CMK (cell line): Measurements from ENCODE around the gene IP6K3.

Source experiments
- DNase-seq: peaks from one replicate; pipeline ENCODE4 v3.0.0-alpha.2; 2010; ENCODE audit warnings: low read depth

Gene IP6K3, protein sequence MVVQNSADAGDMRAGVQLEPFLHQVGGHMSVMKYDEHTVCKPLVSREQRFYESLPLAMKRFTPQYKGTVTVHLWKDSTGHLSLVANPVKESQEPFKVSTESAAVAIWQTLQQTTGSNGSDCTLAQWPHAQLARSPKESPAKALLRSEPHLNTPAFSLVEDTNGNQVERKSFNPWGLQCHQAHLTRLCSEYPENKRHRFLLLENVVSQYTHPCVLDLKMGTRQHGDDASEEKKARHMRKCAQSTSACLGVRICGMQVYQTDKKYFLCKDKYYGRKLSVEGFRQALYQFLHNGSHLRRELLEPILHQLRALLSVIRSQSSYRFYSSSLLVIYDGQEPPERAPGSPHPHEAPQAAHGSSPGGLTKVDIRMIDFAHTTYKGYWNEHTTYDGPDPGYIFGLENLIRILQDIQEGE

DNA sequence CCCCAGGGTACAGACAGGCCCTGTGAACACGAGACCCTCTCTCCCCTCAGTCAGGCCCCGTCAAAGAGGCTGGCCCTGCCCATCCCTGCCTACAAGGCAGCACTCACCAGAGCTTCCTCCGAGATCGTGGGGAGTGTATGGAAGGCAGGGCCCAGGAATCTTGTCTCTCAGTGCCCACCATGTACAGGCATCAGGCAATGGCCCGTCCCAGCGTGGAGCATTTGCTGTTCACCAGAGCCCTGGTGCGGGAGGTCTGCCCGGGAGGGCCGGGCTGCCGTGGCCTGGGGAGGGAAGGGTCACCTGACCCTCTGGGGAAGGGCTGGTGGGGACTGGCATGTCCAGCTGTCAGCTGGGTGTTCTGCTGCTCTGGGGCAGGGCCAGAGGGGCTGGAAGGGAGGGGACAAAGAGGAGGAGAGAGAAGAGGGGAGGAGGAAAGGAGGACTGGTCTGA is at the start of gene IP6K3:
Gene IP6K3 (minus strand): TSS at position 255 of the 450 bp plus-strand sequence. CDS start 11,429 bp downstream, outside the sequence.
- no peak for DNase-seq

DNA sequence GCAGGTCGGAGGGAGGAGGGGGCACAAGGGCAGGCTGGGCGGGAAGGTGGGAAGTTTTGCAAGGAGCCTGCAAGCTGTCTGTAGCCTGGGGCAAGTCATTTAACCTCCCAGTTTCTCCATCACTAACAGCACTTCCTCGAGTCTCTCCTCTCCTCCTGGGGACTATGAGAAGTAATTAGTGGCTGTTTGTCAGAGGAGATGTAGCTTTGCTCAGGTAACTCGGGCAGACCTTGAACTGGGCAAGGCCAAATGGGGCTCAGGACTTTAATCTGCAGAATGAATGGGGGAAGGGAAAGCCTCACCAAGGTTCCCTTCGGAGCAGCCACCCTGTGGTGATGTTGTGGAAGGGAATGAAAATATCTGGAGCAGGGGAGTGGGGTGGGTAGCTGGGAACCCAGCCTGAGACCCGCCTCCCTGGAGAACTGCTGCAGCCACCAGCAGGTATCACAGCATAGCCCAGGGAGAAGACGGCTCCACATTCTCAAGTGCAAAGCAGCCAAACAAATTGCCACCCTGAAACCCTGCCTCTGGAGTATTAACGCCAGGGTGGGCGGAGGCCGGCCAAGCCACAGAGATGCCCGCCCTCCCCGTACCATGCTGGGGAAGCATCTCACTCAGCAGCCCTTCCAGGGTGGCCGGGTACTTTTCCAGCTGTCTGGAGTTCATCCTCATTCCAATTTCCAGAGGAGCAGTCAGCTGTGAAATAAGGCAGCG is 48.4 kb upstream of the IP6K3 start:
- no peak for DNase-seq

DNA sequence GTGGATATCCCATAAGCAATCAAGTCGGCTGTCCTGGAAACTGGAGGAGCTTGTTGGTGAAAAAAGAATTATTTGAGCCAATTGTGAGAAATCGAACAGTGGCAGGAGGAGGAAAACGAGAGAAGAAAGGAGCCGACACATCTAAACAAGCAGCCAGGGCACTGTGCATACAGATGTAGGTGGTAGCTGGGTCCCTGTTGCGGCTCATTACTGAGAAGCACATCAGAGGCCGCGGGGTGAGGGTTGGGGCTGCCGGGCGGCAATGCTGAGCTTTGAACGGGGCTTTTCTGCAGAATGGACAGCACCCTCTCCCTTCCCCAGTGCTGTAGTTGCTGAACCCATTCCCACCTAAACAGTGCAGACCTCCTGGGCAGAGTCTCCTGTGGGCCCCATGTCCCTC is 46.3 kb upstream of the IP6K3 start:
- no peak for DNase-seq

DNA sequence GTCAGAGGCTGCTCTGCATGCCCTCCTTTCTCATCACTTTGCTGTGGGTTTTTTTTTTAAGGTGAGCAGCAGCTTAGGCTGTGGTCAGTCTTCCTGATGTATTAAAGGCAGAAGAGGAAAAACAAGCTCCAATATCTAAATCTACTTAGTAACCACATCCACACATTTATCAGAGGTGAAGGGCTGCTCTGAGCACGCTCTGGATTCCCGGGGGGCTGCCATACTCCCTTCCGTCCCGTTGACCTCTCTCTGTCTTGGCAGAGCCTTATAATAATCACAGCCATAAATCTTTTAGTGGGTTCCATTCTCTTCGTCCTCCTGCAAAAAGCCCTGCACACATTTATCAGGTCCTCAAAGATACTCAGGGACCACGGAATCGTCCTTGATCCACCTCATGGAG is 44.9 kb upstream of the IP6K3 start:
- no peak for DNase-seq

DNA sequence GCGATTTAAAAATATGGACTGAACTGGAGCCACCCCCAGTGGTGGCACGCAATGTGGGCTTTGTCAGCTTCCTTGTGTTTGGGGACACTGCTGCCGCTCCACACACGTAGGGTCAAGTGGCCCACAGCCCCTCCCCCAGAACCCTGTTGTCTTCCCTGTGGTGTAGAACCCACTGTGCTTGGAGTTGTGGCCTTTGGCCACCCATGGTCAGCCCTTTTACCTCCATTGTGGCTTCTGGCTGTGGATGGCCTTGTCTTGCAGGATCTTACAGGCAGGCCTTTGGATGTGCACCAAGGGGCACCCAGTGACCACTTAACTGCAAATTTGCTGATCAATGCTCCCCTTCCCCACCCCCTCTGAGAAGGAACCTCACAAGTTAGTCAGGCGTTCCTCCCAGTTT is 44.2 kb upstream of the IP6K3 start:
- DNase-seq: no peak

DNA sequence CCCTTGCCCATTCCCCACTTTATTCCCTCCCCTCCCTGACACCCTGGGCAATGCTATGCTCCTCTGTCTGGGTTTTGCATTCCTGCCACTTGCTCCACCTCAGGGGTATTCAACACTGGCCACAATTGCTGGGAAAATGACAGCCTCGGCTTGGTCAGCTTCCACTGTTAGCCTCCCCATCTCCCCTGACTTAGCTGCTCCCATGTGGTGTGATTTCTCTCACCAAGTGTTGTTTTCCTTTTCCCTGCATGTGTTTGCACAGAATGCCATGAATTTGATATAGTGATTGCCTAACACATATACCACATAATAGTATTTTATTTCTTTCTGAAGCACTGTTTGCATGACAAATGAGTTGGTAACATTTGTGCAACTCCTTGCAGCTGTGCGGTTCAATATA is 43.7 kb upstream of the IP6K3 start:
- DNase-seq: no peak

DNA sequence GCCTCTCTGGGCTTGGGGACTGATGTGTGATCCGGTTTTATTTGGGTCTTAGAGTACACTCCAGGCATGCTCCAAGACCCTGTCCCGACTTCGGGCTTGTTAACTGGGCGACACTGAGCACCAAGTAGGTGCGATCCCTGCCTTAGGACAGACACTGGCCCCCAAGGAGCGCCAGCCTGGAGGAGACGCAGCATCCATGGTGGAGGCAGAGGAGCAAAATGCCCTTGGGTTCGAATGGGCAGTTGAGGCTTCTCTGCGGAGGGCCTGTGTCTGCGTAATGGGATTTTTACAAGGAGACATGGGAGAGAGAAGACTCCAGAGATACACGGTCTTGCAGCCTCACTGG is 42.8 kb upstream of the IP6K3 start:
- no peak for DNase-seq

DNA sequence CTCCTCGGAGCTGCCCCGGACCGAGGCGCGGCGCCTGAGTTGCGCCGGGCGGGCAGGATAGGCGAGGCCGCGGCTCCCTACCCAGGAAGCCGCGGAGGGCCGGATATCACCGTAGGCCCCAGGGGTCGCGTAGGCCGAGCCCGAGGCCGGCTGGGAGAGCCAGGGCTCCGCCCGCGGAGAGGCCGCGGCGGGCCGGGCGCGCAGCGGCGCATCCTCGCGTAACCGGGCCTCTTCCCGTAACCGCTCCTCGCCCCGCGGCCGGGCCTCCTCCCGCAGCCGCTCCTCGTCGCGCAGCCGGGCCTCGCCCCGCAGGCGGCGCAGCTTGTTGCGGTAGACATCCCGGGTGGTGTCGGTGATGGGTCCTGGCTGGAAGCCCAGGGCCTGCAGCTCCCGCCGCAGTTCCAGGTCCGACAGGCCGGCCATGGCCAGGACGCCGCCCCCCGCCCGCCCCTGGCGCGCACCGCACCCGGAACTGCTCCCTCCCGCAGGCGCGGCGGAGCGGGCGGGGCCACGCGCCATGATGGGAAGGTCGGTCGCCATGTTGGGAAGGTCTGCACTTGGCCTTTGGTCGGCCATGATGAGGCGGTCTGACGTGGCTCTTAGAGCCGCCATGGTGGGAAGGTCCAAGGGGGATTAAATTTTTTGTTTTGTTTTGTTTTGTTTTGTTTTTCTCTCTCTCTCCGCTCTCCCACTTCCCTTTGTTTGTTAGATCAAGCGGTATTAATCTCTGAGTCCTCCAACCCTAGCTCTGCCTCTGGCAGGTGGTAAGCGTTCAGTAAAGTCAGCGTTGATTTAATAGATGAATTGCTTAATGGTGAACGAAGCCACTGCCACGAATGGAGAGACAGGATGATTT is 42.2 kb upstream of the IP6K3 start, which contains the start of gene LEMD2:
Gene LEMD2 (minus strand): TSS at position 437 of the 856 bp plus-strand sequence. CDS start 14 bp downstream, at position 423.
- peak; percentile 76 for DNase-seq

DNA sequence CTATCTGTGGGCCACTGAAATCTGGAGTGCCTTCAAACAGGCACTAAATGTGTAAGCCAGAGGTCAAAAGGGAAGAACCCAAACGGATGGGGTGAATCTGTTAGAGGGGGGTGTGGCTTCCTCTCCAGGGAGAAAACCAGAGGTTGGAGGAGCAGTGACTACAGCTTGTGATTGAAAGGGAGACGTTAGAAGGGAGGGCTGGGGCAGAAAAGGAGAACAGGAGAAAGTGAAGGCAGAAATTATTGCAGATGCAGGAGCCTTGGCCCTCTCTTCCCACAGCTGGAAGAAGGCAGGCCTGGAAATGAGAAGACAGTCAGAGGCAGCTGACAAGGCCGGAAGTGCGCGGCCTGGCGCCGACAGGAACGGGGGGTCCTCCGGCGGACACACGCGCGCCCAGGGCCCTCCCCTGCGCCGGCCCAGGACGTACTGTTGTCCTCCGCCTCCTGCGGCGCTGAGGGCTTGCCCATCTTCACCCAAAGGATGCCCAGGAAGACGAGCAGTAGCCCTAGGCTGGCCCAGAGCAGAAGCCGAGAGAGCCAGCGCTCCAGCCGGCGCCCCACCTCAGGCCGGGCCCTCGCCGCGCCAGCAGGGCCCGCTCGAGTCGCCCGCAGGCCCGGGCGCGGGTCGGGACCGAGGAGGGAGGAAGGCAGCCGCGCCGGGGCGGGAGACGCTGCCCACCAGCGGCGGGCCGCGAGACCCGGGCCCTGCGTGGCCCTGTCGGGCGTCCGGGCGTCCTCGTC is 41.4 kb upstream of the IP6K3 start:
- DNase-seq: peak; percentile 43

DNA sequence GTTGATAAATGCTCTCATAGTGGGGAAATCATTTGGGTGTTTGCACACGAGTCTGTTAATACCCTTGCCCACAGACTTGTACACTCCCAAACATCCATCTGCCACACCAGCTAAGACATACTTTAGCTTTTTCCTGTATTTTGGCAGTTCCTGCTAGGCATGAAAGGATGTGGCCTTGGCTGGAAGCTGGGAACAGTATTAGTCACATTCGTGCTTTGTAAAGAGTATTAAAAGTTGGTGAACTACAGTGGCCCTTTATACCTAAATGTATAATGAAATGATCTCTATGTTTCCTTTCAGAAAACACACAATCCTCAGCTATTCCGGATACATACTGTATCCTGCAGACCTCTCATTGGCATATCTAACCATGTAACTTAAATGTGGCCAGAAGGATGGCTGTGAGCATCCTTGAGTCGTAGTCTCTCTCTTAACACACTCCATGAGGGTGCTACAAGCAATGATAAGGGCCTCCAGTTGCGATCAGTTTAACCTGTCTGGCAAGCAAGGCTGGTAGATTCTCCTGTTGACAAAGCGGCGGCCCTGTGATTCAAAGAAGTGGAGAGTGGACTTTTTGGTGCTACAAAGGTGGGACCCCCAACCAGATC is 40.7 kb upstream of the IP6K3 start:
- no peak for DNase-seq

DNA sequence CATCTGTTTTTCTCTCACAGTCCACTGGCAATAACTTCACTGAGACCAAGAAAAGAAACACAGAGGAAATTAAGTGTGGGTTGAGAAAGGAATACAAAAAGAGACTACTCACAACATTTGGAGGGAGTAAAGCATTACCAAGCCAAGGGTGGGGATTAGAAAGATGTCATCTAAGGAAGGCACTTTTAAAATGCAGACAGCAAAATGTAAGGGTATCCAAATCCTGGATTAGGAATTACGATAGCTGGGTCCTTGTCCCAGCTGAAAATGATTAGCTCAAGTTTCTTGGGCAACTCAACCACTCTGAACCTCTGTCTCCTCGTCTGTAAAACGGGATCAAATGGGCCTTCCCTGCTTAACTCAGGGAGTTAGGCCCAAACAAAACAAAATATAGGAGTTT is 40.0 kb upstream of the IP6K3 start:
- DNase-seq: no peak

DNA sequence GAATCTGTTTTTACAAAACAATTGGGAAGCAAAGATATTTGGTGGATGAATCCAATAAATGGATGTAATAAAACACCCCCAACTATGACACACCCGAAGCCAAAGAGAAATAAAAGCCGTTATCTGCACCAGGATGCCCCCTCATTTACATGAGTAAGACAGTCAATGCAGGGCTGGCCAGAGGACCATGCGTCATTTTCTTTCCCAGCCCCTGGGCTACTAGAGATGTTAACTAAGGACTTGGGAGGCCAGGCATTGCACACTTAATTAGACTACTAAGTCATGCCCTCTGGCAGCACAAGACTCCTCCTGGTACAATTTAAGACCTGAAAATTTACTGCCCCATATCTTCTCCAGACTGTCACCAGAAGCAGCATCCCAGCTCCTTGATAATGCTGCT is 39.1 kb upstream of the IP6K3 start:
- DNase-seq: no peak

DNA sequence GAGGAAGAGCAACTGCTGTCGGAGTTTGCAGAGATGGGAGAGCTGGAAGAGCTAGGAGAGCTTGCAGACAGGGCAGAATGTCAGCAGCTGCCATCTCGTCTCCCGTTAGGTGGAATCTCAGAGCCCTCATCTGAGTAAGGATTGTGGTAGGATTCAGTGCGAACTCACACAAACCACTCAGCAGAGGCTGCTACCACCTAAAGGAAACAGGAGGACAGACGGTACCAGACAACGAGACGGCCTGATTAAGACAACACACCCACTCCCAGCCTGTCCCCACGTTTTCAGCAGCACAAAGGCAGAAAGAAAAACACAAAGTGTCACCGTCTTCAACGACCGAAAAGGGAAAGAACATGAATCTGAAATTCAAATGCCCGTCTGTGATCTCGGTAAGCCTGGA is 38.1 kb upstream of the IP6K3 start:
- DNase-seq: no peak

DNA sequence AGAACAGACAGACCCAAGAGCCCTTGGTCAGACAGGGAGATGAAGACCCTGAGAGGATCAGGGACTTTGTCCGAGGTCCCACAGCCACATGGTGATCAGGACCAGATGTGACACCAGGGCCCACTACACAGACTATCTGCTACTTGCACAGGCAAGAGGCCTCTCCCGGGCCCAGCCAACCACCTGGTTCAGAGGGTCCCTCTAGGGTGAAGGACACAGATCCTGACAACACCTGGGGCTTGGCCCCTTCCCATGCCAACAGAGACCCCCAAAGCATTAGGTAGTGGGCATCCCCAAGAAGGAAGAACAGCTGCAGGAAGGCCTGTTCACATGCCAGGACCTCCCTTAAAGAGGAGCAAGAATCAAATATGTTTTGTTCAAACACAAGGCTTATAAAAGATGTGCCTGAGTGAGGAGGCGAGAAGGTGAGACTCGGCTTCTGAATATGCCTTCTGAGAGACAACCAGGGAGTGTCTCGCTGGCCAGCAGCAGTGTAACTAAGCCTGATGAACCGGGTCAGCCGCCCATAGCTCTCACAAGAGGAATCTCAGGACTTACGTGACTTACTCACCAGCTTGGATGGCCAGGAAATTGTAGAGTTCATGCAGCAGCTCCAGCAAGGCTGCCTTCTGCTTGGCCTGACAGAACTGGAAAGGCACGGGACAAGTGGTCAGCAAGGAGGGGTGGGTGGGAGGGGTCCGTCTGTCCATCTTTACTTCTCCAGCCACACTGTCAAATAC is 37.2 kb upstream of the IP6K3 start:
- no peak for DNase-seq

DNA sequence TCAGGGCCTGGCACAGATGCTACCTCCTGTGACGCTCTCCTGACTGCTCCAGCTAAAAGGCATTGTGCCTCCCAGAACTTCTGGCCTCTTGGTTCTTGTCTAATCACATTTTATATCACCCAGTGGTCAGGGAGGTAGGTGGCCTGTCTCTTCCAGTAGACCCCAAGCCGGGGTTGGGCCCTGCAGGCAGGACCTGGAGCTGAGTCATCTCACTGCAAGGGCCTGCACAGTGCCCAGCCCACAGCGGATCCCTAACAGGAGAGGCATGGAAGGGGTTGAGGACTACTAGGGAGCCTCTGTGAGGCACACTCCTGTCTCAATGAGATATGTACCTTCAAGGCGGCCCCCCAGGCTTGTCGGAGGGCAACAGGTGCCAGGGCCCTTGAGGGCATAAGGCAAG is 35.9 kb upstream of the IP6K3 start:
- no peak for DNase-seq

DNA sequence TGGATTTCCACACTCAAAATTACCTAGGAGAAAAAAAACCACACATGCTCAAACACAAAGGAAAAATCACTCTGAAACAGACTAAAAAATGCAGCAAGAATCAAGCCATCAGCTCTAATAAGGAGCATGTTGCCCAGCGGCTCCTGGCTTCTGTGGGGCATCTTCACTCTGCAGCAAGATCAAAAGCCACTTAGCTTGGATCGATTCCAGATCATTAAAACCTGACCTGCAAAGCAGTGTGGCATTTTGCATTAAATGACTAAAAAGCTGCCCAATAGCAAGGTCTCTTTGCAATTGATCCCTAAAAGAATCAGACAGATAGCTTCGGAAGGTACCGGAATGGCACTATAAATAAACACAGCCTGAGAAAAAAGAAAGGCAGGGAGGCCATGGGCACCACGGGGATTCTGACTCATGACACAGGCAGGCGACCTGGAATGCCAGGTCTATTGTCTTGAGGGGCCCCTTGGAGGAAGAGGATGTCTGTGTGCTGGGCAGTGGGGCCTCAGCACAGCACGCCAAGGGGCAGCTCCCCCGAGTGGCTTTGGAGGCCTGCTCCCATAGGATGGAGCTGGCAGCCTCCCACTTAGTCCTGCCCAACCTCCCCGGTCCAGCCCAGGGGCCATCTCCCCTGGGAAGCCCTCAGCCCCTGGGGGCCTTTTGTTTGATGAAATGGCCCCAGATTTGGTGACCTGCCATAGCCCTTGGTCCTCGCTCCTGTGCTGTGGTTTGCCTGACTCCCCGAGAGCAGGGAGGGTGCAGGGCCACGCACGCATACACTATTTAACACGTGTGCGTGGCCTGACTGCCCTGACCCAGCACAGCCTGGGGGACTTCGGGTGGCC is 34.6 kb upstream of the IP6K3 start:
- DNase-seq: no peak

DNA sequence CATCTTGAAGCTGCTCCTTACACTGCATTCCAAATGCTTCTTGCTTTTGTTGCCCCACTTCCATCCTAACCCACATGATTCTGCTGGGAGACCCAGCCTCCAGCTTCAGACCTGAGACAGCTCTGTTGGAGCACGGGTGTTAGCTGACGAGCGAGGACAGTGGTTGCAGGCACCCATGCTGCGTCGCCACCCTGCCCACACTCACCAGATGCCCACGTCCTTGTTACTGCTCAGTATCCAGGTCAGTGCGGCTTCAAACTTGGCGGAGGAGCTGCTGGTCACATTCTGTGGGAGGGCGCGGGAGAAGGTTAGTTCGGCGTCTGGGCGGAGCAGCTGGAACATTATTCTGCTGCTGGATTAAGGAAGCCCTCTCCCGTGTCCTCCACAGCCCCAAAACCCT is 33.2 kb upstream of the IP6K3 start:
- DNase-seq: no peak

DNA sequence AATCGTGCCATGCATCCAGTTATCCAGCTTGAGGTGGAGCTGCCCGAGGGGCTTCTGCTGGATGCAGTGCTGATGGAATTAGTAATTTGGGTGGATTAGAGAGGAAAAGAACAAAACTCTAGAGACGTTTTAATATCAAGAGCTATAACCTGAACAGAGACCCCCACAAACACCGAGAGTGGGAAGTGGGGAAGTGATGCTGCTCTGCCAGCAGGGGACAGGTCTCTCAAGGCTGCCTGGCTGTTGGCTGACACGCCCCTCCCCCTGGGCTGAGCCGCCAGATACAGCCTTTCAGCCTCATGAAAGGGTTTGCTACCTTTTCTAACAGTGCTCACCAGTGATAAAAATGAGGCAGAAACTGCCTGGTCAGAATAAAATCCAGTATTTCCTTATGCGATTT is 32.6 kb upstream of the IP6K3 start:
- DNase-seq: no peak

DNA sequence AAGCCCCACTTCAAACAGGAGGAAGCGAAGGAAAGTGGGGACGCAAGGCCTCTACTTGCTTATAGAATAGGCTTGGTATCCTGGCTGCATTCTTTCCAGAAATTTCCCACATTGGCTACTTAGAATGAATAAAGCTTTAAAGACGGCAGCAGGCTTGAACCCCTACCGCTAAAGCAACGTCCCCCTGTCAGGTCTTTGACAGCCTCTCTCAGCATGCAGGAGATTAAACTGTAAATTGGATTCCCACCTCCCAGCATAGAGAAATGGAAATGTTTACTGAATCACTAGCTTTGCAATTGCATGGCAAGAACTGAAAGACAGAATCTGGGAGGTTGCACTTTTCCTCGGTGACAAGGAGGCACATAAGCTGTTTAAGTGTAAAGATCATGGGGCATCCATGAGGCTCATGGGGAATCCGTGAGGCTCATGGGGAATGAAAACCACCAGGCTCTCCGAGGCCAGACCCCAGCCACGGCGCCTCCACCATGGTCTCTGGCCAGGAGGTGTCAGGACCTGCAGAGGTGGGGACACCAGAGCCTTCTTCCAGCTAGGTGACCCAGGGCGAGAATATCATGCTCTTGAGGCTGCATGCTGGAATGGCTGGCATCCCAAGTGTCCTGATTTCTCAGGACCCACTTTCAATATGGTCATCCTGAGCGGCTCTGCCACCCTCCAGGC is 31.9 kb upstream of the IP6K3 start:
- DNase-seq: no peak
